Left ventricle myocardium inferior (tissue), 1 donor: Measurements from ENCODE around the gene WEE1. TPM values are rescaled to one million over a fixed set of nuclear protein-coding genes. Genes with fewer than 3 reads are reported as not detected.

Experiments
- DNase-seq: peaks from one replicate; pipeline ENCODE4 v3.0.0-alpha.2; 2020
- H3K27ac ChIP-seq: fragments of 200-600 bp; replicated peaks from 2 replicates; pipeline ENCODE4 v1.8.0; 2021
- H3K27me3 ChIP-seq: fragments of 200-600 bp; 2 replicates; pipeline ENCODE4 v1.8.0; 2021; ENCODE audit warnings: low read depth
- H3K36me3 ChIP-seq: fragments of 200-600 bp; 2 replicates; pipeline ENCODE4 v1.8.0; 2021
- H3K4me1 ChIP-seq: fragments of 200-600 bp; 2 replicates; pipeline ENCODE4 v1.8.0; 2021
- H3K4me3 ChIP-seq: fragments of 200-600 bp; 2 replicates; pipeline ENCODE4 v1.8.0; 2021; ENCODE audit warnings: mild to moderate bottlenecking, moderate library complexity
- H3K9me3 ChIP-seq: fragments of 200-600 bp; replicated peaks from 2 replicates; pipeline ENCODE4 v1.8.0; 2021
- CTCF ChIP-seq: fragments of 200-600 bp; IDR thresholded peaks from 2 replicates; pipeline ENCODE4 v1.8.0; 2021; ENCODE audit warnings: antibody characterized with exemption, mild to moderate bottlenecking, borderline replicate concordance
- intact Hi-C: fragments of 100-400 bp; cut with micrococcal nuclease; formaldehyde crosslinking; loops from one replicate; pipeline ENCODE4 v1.11.0; 2022
- long read RNA-seq: library from polyadenylated mRNA; unstranded; transcript quantifications from one replicate; pipeline ENCODE4 v2.0.0, GENCODE V29; 2021
- total RNA-seq: library from RNA; stranded (reverse); fragmentation: NEBNext Ultra II Directional; extraction: Animal tissue kit (Norgen Biotek cat#: 25700); gene quantifications from one replicate; pipeline ENCODE4 v1.2.1, GENCODE V29; 2021
- donor health status: DM: no; HTN: yes; CAD: no; lungs with severe emphysema.

The WEE1 gene
- 41.8 TPM for total RNA-seq
- long read RNA-seq, transcript WEE1-202 (11 exons, 2,799 nt), result major isoform, 51 of 87 reads
- long read RNA-seq, partial matches to known transcripts, result 32 of 87 reads
- long read RNA-seq, other reads (novel, unspliced or antisense), result 1 of 87 reads

- H3K27me3 ChIP-seq, result no peaks in the 10 kb centered on the region
- no peak for TF ChIP-seq CTCF
- peak; percentile 98 for DNase-seq
- peak within 1 kb of the TSS; percentile 84 for H3K4me3 ChIP-seq
- H3K9me3 ChIP-seq, result no peaks in the 10 kb centered on the region
- H3K27ac ChIP-seq, result peak within 1 kb of the TSS; percentile 98
- H3K36me3 ChIP-seq, result peaks cover 7% of the 10 kb centered on the region
- intact Hi-C loops, result no loop called here
- peaks cover 65% of the 10 kb centered on the region for H3K4me1 ChIP-seq
Measured at GRCh38 chr11:9573052-9573774, at the start of gene WEE1. Gene WEE1 (plus strand): TSS chr11:9573670. CDS start chr11:9573934, 264 bp downstream.

DNA sequence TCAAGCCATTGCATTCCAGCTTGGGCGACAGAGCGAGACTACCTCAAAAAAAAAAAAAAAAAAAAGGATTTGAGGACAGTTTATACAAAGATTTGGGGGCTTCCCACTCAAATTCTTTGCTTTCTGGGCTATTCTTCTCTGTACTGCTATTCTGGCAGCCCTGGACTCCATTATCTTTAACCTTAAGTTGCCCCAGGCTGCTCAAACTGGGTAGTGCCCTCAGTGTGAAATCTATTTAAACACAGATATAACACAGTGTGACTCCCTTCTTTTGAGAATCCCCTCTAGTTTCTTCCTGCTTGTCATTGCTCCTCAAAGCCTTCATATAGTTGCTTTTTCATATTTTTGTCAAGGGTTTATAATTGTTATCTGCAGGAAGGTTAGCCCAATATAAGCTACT is 49.5 kb upstream of the WEE1 start:
- H3K27me3 ChIP-seq, result no peaks in the 10 kb centered on the region
- no peak for DNase-seq
- TF ChIP-seq CTCF, result no peak
- H3K27ac ChIP-seq, result no peak overlapping the region
- no peak overlapping the region for H3K4me3 ChIP-seq
- H3K4me1 ChIP-seq, result peaks cover 24% of the 10 kb centered on the region
- no peaks in the 10 kb centered on the region for H3K9me3 ChIP-seq
- H3K36me3 ChIP-seq, result peaks cover 47% of the 10 kb centered on the region
- intact Hi-C loops, result no loop called here

GRCh38 chr11:9525116-9525515 is 48.4 kb upstream of the WEE1 start:
- no peak for DNase-seq
- peaks cover 35% of the 10 kb centered on the region for H3K4me1 ChIP-seq
- H3K9me3 ChIP-seq, result no peaks in the 10 kb centered on the region
- no peaks in the 10 kb centered on the region for H3K27me3 ChIP-seq
- H3K27ac ChIP-seq, result no peak overlapping the region
- peaks cover 40% of the 10 kb centered on the region for H3K36me3 ChIP-seq
- no peak overlapping the region for H3K4me3 ChIP-seq
- intact Hi-C loops, result no loop called here
- no peak for TF ChIP-seq CTCF

GRCh38 chr11:9527481-9528135 is 45.9 kb upstream of the WEE1 start:
- intact Hi-C loops, result no loop called here
- DNase-seq, result no peak
- Histone ChIP-seq H3K36me3 (peaks cover 24% of the 10 kb centered on the region), H3K9me3 (no peaks in the 10 kb centered on the region), H3K27ac (peak overlapping the region; percentile 60), H3K27me3 (no peaks in the 10 kb centered on the region), H3K4me3 (no peak overlapping the region), H3K4me1 (peaks cover 36% of the 10 kb centered on the region)
- no peak for TF ChIP-seq CTCF

GRCh38 chr11:9528136-9528501 is 45.4 kb upstream of the WEE1 start:
- no peak for TF ChIP-seq CTCF
- Histone ChIP-seq H3K9me3 (no peaks in the 10 kb centered on the region), H3K4me1 (peaks cover 36% of the 10 kb centered on the region), H3K36me3 (peaks cover 23% of the 10 kb centered on the region), H3K4me3 (no peak overlapping the region), H3K27ac (peak overlapping the region; percentile 60), H3K27me3 (no peaks in the 10 kb centered on the region)
- intact Hi-C loops, result no loop called here
- no peak for DNase-seq
